Mucosa of descending colon (tissue), 3 donors: ENCODE results near the gene CNPY4. TPM values are rescaled to one million over a fixed set of nuclear protein-coding genes. Genes with fewer than 3 reads are reported as not detected.
A peak's percentile ranks its signal among the peaks of the same experiment; 100 is the strongest.
"Not testable (repeated sequence)": the region's sequence is repeated elsewhere in the genome, so short reads cannot be mapped to it uniquely, and the experiment has no call there.

Source experiments
- ATAC-seq: fragments of 200-7000 bp; cut with Tn5 transposase; one replicate; pipeline ENCODE4 v1.9.1; 2020; ENCODE audit warnings: mild to moderate bottlenecking, moderate library complexity
- DNase-seq, 3 donors: peaks; one replicate each; pipeline ENCODE4 v3.0.0-alpha.2; 2020
- H3K36me3 ChIP-seq: fragments of 200-600 bp; one replicate; pipeline ENCODE4 v1.8.0; 2021; ENCODE audit warnings: low read depth, mild to moderate bottlenecking
- H3K4me1 ChIP-seq: fragments of 200-600 bp; one replicate; pipeline ENCODE4 v1.8.0; 2021; ENCODE audit warnings: low read depth, mild to moderate bottlenecking
- H3K4me3 ChIP-seq: fragments of 200-600 bp; one replicate; pipeline ENCODE4 v1.8.0; 2021; ENCODE audit warnings: mild to moderate bottlenecking
- H3K9me3 ChIP-seq: fragments of 200-600 bp; one replicate; pipeline ENCODE4 v1.8.0; 2021; ENCODE audit warnings: mild to moderate bottlenecking
- CTCF ChIP-seq: fragments of 200-600 bp; IDR thresholded peaks from one replicate; pipeline ENCODE4 v1.8.0; 2022; ENCODE audit warnings: antibody characterized with exemption, mild to moderate bottlenecking
- intact Hi-C, 2 donors: fragments of 100-400 bp; cut with DNase I in 1 of 2; cut with micrococcal nuclease in 1 of 2; formaldehyde crosslinking; loops; one replicate each; pipeline versions ENCODE4 v1.11.0 to v1.11.1; 2022; cut with DNase I, micrococcal nuclease
- total RNA-seq, 3 donors: library from RNA; stranded (reverse); fragmentation: NEBNext Ultra II Directional in 2 of 3; extraction: Animal tissue kit (Norgen Biotek cat#: 25700) in 2 of 3; gene quantifications; one replicate each; pipeline versions ENCODE4 v1.2.1 to v1.2.4, GENCODE V29; 2021 to 2023
- donor health status: DM: no; HTN: no; CAD: no; lungs with moderate emphysema.
- donor health status: DM: no; HTN: no; CAD: no.
- donor health status: DM: no; HTN: yes; CAD: no.

CNPY4 gene
- total RNA-seq, 3 donors from 2014 or later, result 7.8 to 19.4 (median 8.6) TPM

- Histone ChIP-seq H3K4me1 (peaks cover 25% of the 10 kb centered on the region), H3K4me3 (no peak overlapping the region), H3K36me3 (no peaks in the 10 kb centered on the region), H3K9me3 (no peaks in the 10 kb centered on the region)
- ATAC-seq (peak; percentile 81), DNase-seq (peak; percentile 66 to 84 (median 80))
- intact Hi-C loops, result loop anchor here (5.0 to 10.0 kb wide), 3 partner anchors 80 to 295 kb away; partner anchors contain the start of genes MEPCE (in 1 of the 2), PVRIG (in 1 of the 2) and ZCWPW1 (in 1 of the 2)
- TF ChIP-seq CTCF, result peak; percentile 54
Measured at GRCh38 chr7:100132697-100133151, 13.3 kb downstream of the CNPY4 start.

- Histone ChIP-seq H3K4me3 (no peak overlapping the region), H3K4me1 (peaks cover 10% of the 10 kb centered on the region), H3K36me3 (no peaks in the 10 kb centered on the region), H3K9me3 (no peaks in the 10 kb centered on the region)
- intact Hi-C loops, result loop anchor here in 1 of 2 donors (10.0 kb wide), 1 partner anchor 77 kb away; the partner anchor contains the start of gene PVRIG
- DNase-seq (peak in 1 of 3 donors; percentile 27), ATAC-seq (peak; percentile 70)
- TF ChIP-seq CTCF, result no peak
Measured at GRCh38 chr7:100137851-100138760, 18.7 kb downstream of the CNPY4 start.

GRCh38 chr7:100141555-100141949, 22.1 kb downstream of the CNPY4 start:
- ATAC-seq (peak; percentile 92), DNase-seq (peak in 1 of 3 donors; percentile 13)
- no peaks in the 10 kb centered on the region for H3K9me3 ChIP-seq
- intact Hi-C loops, result no loop called here
- peaks cover 5% of the 10 kb centered on the region for H3K4me1 ChIP-seq
- no peaks in the 10 kb centered on the region for H3K36me3 ChIP-seq
- TF ChIP-seq CTCF, result no peak
- H3K4me3 ChIP-seq, result no peak overlapping the region

- peaks cover 4% of the 10 kb centered on the region for H3K4me1 ChIP-seq
- H3K36me3 ChIP-seq, result no peaks in the 10 kb centered on the region
- H3K4me3 ChIP-seq, result no peak overlapping the region
- ATAC-seq, result no peak
- intact Hi-C loops, result no loop called here
- DNase-seq, result no peak
- no peak for TF ChIP-seq CTCF
- no peaks in the 10 kb centered on the region for H3K9me3 ChIP-seq
Measured at GRCh38 chr7:100142461-100142860, 23.0 kb downstream of the CNPY4 start.

- H3K36me3 ChIP-seq, H3K9me3 ChIP-seq, H3K4me3 ChIP-seq, DNase-seq, ATAC-seq, intact Hi-C loops: not testable (repeated sequence)
- peaks cover 26% of the 10 kb centered on the region for H3K4me1 ChIP-seq
Measured at GRCh38 chr7:100146350-100146749, 26.9 kb downstream of the CNPY4 start.

GRCh38 chr7:100147278-100147677, 27.8 kb downstream of the CNPY4 start:
- DNase-seq (no peak), ATAC-seq (no peak)
- no peak for TF ChIP-seq CTCF
- H3K36me3 ChIP-seq, result peaks cover 4% of the 10 kb centered on the region
- H3K4me3 ChIP-seq, result no peak overlapping the region
- peaks cover 31% of the 10 kb centered on the region for H3K4me1 ChIP-seq
- intact Hi-C loops, result no loop called here
- no peaks in the 10 kb centered on the region for H3K9me3 ChIP-seq
